DND-41 (cell line): ENCODE measurements around the gene MAP2K3.

Source experiments
- ATAC-seq: fragments of 200-7000 bp; cut with Tn5 transposase; 3 replicates; pipeline ENCODE4 v1.9.1; 2021; ENCODE audit warnings: low read depth; ENCODE audit not compliant: insufficient read depth
- DNase-seq: peaks from one replicate; pipeline ENCODE4 v3.0.0-alpha.2; 2020
- H2AFZ ChIP-seq: 2 replicates; pipeline ENCODE4 v1.6.0; 2012; ENCODE audit warnings: low read depth, low read length
- H3K27ac ChIP-seq: 2 replicates; pipeline ENCODE4 v1.5.1; 2012; ENCODE audit warnings: low read length, inconsistent platforms
- H3K27me3 ChIP-seq: fragments of 200-600 bp; sonication (generic); 2 replicates; pipeline ENCODE4 v1.6.0; 2012; ENCODE audit warnings: low read length, mild to moderate bottlenecking, inconsistent platforms; ENCODE audit not compliant: insufficient read depth, poor library complexity
- H3K36me3 ChIP-seq: 2 replicates; pipeline ENCODE4 v1.5.1; 2012; ENCODE audit warnings: low read length, inconsistent platforms; ENCODE audit not compliant: insufficient read depth
- H3K4me1 ChIP-seq: 2 replicates; pipeline ENCODE4 v1.5.1; 2012; ENCODE audit warnings: mild to moderate bottlenecking, low read length; ENCODE audit not compliant: insufficient read depth
- H3K4me2 ChIP-seq: 2 replicates; pipeline ENCODE4 v1.6.0; 2012; ENCODE audit warnings: mild to moderate bottlenecking, moderate library complexity, low read length, inconsistent platforms; ENCODE audit not compliant: insufficient read depth
- H3K4me3 ChIP-seq, 2 experiments: fragments of 200-600 bp in 1 of 2; shearing (Covaris generic) in 1 of 2; 2 replicates each; pipeline ENCODE4 v1.5.1; 2012 to 2016; ENCODE audit warnings: inconsistent platforms in 2 of 2, low read length in 2 of 2, mild to moderate bottlenecking in 2 of 2, low read depth in 1 of 2, moderate library complexity in 1 of 2
- H3K79me2 ChIP-seq: 2 replicates; pipeline ENCODE4 v1.6.0; 2012; ENCODE audit warnings: low read length, inconsistent platforms; ENCODE audit not compliant: insufficient read depth
- H3K9ac ChIP-seq: 2 replicates; pipeline ENCODE4 v1.6.0; 2012; ENCODE audit warnings: low read depth, mild to moderate bottlenecking, inconsistent platforms, low read length, moderate library complexity
- H3K9me3 ChIP-seq: 2 replicates; pipeline ENCODE4 v1.5.1; 2012; ENCODE audit warnings: low read length, moderate library complexity, mild to moderate bottlenecking, inconsistent platforms; ENCODE audit not compliant: insufficient read depth, severe bottlenecking
- H4K20me1 ChIP-seq: 2 replicates; pipeline ENCODE4 v1.6.0; 2012; ENCODE audit warnings: low read length; ENCODE audit not compliant: insufficient read depth
- CTCF ChIP-seq: IDR thresholded peaks from 2 replicates; pipeline ENCODE4 v1.5.1; 2012; ENCODE audit warnings: borderline replicate concordance, low read length, moderate library complexity, mild to moderate bottlenecking; ENCODE audit not compliant: poor library complexity, severe bottlenecking; ENCODE audit errors: extremely low read depth
- EZH2 ChIP-seq: IDR thresholded peaks from 3 replicates; pipeline ENCODE4 v1.6.1; 2012; ENCODE audit warnings: borderline replicate concordance, low read depth, mild to moderate bottlenecking, moderate library complexity, low read length, inconsistent platforms; ENCODE audit not compliant: severe bottlenecking

Gene MAP2K3

GRCh38 chr17:21356537-21357127 lies 72.1 kb downstream of the MAP2K3 start:
- H3K4me1 ChIP-seq = no peaks in the 10 kb centered on the region
- H4K20me1 ChIP-seq = no peaks in the 10 kb centered on the region
- no peak overlapping the region for H3K4me2 ChIP-seq
- no peaks in the 10 kb centered on the region for H3K27me3 ChIP-seq
- DNase-seq (no peak), ATAC-seq (no peak)
- no peak overlapping the region for H2AFZ ChIP-seq
- no peaks in the 10 kb centered on the region for H3K36me3 ChIP-seq
- no peak overlapping the region for H3K4me3 ChIP-seq
- H3K9ac ChIP-seq = no peak overlapping the region
- no peak for TF ChIP-seq CTCF
- no peak for TF ChIP-seq EZH2
- no peak overlapping the region for H3K27ac ChIP-seq
- H3K79me2 ChIP-seq = no peaks in the 10 kb centered on the region
- no peaks in the 10 kb centered on the region for H3K9me3 ChIP-seq

GRCh38 chr17:21357281-21357680 lies 72.8 kb downstream of the MAP2K3 start:
- Histone ChIP-seq H3K27me3 (no peaks in the 10 kb centered on the region), H3K4me3 (no peak overlapping the region), H3K4me2 (no peak overlapping the region), H2AFZ (no peak overlapping the region), H3K36me3 (no peaks in the 10 kb centered on the region), H3K9ac (no peak overlapping the region), H3K79me2 (no peaks in the 10 kb centered on the region), H3K4me1 (no peaks in the 10 kb centered on the region), H3K27ac (no peak overlapping the region), H3K9me3 (no peaks in the 10 kb centered on the region), H4K20me1 (no peaks in the 10 kb centered on the region)
- no peak for DNase-seq
- no peak for ATAC-seq
- TF ChIP-seq CTCF (no peak), EZH2 (no peak)

- ATAC-seq = no peak
- no peak for TF ChIP-seq EZH2
- TF ChIP-seq CTCF = no peak
- Histone ChIP-seq H3K36me3 (no peaks in the 10 kb centered on the region), H4K20me1 (no peaks in the 10 kb centered on the region), H3K9me3 (no peaks in the 10 kb centered on the region), H3K9ac (no peak overlapping the region), H3K79me2 (no peaks in the 10 kb centered on the region), H3K4me2 (no peak overlapping the region), H3K4me3 (no peak overlapping the region), H3K27ac (no peak overlapping the region), H3K27me3 (no peaks in the 10 kb centered on the region), H3K4me1 (no peaks in the 10 kb centered on the region), H2AFZ (no peak overlapping the region)
- DNase-seq = no peak
These were observed 73.5 kb downstream of the MAP2K3 start for GRCh38 chr17:21357696-21358656.
